Smooth muscle cell (in vitro differentiated cells): ENCODE results near the gene AASDH. TPM values are rescaled to one million over a fixed set of nuclear protein-coding genes. Genes with fewer than 3 reads are reported as not detected.

ENCODE experiments used
- DNase-seq: peaks from one replicate; lab custom pipeline; 2025; ENCODE audit not compliant: unreplicated experiment; lab: John Stamatoyannopoulos, UW
- H2AFZ ChIP-seq: fragments of 200-600 bp; sonication (generic); 2 replicates; pipeline ENCODE4 v1.6.0; 2016; ENCODE audit warnings: antibody characterized with exemption, low read depth, mild to moderate bottlenecking
- H3F3A ChIP-seq: fragments of 200-600 bp; sonication (generic); 2 replicates; pipeline ENCODE4 v1.6.0; 2017; ENCODE audit warnings: antibody characterized with exemption, low read depth
- H3K27ac ChIP-seq: fragments of 200-600 bp; sonication (generic); 2 replicates; pipeline ENCODE4 v1.5.1; 2016; ENCODE audit warnings: low read depth, mild to moderate bottlenecking
- H3K27me3 ChIP-seq: fragments of 200-600 bp; sonication (generic); 2 replicates; pipeline ENCODE4 v1.6.1; 2016; ENCODE audit warnings: low read depth, mild to moderate bottlenecking
- H3K36me3 ChIP-seq: fragments of 200-600 bp; sonication (generic); 2 replicates; pipeline ENCODE4 v1.5.1; 2016; ENCODE audit warnings: low read depth
- H3K4me1 ChIP-seq: fragments of 200-600 bp; sonication (generic); 2 replicates; pipeline ENCODE4 v1.5.1; 2016; ENCODE audit warnings: low read depth
- H3K4me2 ChIP-seq: fragments of 200-600 bp; sonication (generic); 2 replicates; pipeline ENCODE4 v1.6.0; 2016; ENCODE audit warnings: mild to moderate bottlenecking
- H3K4me3 ChIP-seq: fragments of 200-600 bp; sonication (generic); 2 replicates; pipeline ENCODE4 v1.5.1; 2016; ENCODE audit warnings: mild to moderate bottlenecking
- H3K79me2 ChIP-seq: fragments of 200-600 bp; sonication (generic); 2 replicates; pipeline ENCODE4 v1.6.0; 2016; ENCODE audit warnings: low read depth, mild to moderate bottlenecking
- H3K9ac ChIP-seq: fragments of 200-600 bp; sonication (generic); 2 replicates; pipeline ENCODE4 v1.6.0; 2016; ENCODE audit warnings: low read depth
- H3K9me3 ChIP-seq: fragments of 200-600 bp; sonication (generic); replicated peaks from 2 replicates; pipeline ENCODE4 v1.5.1; 2016; ENCODE audit warnings: low read depth
- H4K20me1 ChIP-seq: fragments of 200-600 bp; sonication (generic); 2 replicates; pipeline ENCODE4 v1.6.0; 2016; ENCODE audit warnings: low read depth
- CTCF ChIP-seq: fragments of 200-600 bp; sonication (generic); IDR thresholded peaks from 2 replicates; pipeline ENCODE4 v1.5.1; 2017; ENCODE audit warnings: borderline replicate concordance, mild to moderate bottlenecking, antibody characterized with exemption; ENCODE audit not compliant: insufficient read depth, poor library complexity, severe bottlenecking
- WGBS: methylation state at CpG from one replicate; pipeline ENCODE4 v1.1.7; 2016; ENCODE audit warnings: low lambda C conversion rate; 5-methylcytosine and 5-hydroxymethylcytosine counted together
- polyA plus RNA-seq: library from polyadenylated mRNA; unstranded; fragments of >200 nt; fragmentation: Nextera tagmentation; extraction: Ambion mirVana; gene quantifications from 2 replicates; pipeline ENCODE4 v1.2.1, GENCODE V29; 2016
- total RNA-seq: library from RNA; depleted of rRNA; stranded (reverse); fragments of >200 nt; gene quantifications from 2 replicates; pipeline ENCODE4 v1.2.3, GENCODE V29; 2014

AASDH gene
- total and polyA plus RNA-seq, 2 experiments from 2014 or later = 7.7 to 11.3 TPM

GRCh38 chr4:56301181-56301996 lies 85.9 kb downstream of the AASDH start:
- H4K20me1 ChIP-seq = no peaks in the 10 kb centered on the region
- H3K4me1 ChIP-seq = peaks cover 14% of the 10 kb centered on the region
- peak overlapping the region; percentile 73 for H3K9ac ChIP-seq
- TF ChIP-seq CTCF = peak; percentile 95
- no peaks in the 10 kb centered on the region for H3K79me2 ChIP-seq
- H3F3A ChIP-seq = no peaks in the 10 kb centered on the region
- H3K27ac ChIP-seq = peak overlapping the region; percentile 91
- H3K9me3 ChIP-seq = no peaks in the 10 kb centered on the region
- H3K4me2 ChIP-seq = peak overlapping the region; percentile 71
- H3K4me3 ChIP-seq = no peak overlapping the region
- WGBS = 22% methylated on average over 10 of the region's 10 CpGs
- no peaks in the 10 kb centered on the region for H3K36me3 ChIP-seq
- no peaks in the 10 kb centered on the region for H3K27me3 ChIP-seq
- H2AFZ ChIP-seq = peak overlapping the region; percentile 64
- DNase-seq = peak; percentile 26

- no peak for TF ChIP-seq CTCF
- Histone ChIP-seq H3K9ac (no peak overlapping the region), H3K79me2 (no peaks in the 10 kb centered on the region), H3K27ac (no peak overlapping the region), H3F3A (no peaks in the 10 kb centered on the region), H3K9me3 (no peaks in the 10 kb centered on the region), H3K27me3 (no peaks in the 10 kb centered on the region), H3K4me2 (no peak overlapping the region), H3K4me1 (peaks cover 16% of the 10 kb centered on the region), H2AFZ (no peak overlapping the region), H4K20me1 (no peaks in the 10 kb centered on the region), H3K36me3 (no peaks in the 10 kb centered on the region), H3K4me3 (no peak overlapping the region)
- 95% methylated on average over 3 of the region's 3 CpGs for WGBS
- no peak for DNase-seq
Measured at GRCh38 chr4:56298236-56298635, 89.1 kb downstream of the AASDH start.

GRCh38 chr4:56297776-56298175 lies 89.5 kb downstream of the AASDH start:
- no peak for TF ChIP-seq CTCF
- Histone ChIP-seq H2AFZ (no peak overlapping the region), H3K9ac (no peak overlapping the region), H3K4me3 (no peak overlapping the region), H4K20me1 (no peaks in the 10 kb centered on the region), H3K27me3 (no peaks in the 10 kb centered on the region), H3K4me1 (peaks cover 16% of the 10 kb centered on the region), H3K79me2 (no peaks in the 10 kb centered on the region), H3K9me3 (no peaks in the 10 kb centered on the region), H3F3A (no peaks in the 10 kb centered on the region), H3K4me2 (no peak overlapping the region), H3K27ac (no peak overlapping the region), H3K36me3 (no peaks in the 10 kb centered on the region)
- no peak for DNase-seq
- 91% methylated on average over 2 of the region's 2 CpGs for WGBS

- no peaks in the 10 kb centered on the region for H4K20me1 ChIP-seq
- no peak overlapping the region for H3K4me3 ChIP-seq
- no peak overlapping the region for H3K27ac ChIP-seq
- no peak for DNase-seq
- no peak overlapping the region for H3K4me2 ChIP-seq
- H3F3A ChIP-seq = no peaks in the 10 kb centered on the region
- WGBS = 71% methylated on average over 3 of the region's 3 CpGs
- TF ChIP-seq CTCF = no peak
- no peak overlapping the region for H3K9ac ChIP-seq
- H2AFZ ChIP-seq = no peak overlapping the region
- H3K79me2 ChIP-seq = no peaks in the 10 kb centered on the region
- no peaks in the 10 kb centered on the region for H3K36me3 ChIP-seq
- no peaks in the 10 kb centered on the region for H3K27me3 ChIP-seq
- H3K9me3 ChIP-seq = no peaks in the 10 kb centered on the region
- H3K4me1 ChIP-seq = peaks cover 16% of the 10 kb centered on the region
Measured at GRCh38 chr4:56296526-56296925, 90.8 kb downstream of the AASDH start.
